HG03342 (cell line): Measurements from ENCODE around the gene INSIG2.
"Not testable (repeated sequence)": the region's sequence is repeated elsewhere in the genome, so short reads cannot be mapped to it uniquely, and the experiment has no call there.

Experiments
- ATAC-seq: cut with Tn5 transposase; IDR thresholded peaks from one replicate; pipeline ENCODE4 v1.9.1; 2021; ENCODE audit warnings: mild to moderate bottlenecking, moderate library complexity; ENCODE audit not compliant: unreplicated experiment

The INSIG2 gene

GRCh38 chr2:118059919-118060478 lies 28.3 kb upstream of the INSIG2 start:
- peak; percentile 24 for ATAC-seq

GRCh38 chr2:118061135-118061955 lies 26.9 kb upstream of the INSIG2 start:
- peak; percentile 72 for ATAC-seq

DNA sequence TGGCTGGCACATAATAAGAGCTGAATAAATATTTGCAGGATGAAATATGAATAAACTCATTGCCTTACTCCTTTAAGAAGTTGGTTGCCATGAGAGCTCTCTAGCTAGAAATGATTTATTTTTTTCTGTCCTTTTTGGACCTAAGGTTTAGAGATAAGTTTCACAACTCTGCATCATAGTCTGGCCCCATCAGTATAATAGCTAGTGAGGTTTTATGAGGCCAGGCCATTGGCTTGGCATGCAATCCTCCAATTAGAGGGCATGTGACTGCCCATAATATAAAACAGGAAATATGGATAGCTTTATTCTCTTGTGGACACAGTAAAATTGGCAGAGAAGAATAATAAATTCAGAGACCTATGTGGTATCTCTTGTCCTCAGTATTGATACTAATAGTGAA lies 26.2 kb upstream of the INSIG2 start:
- ATAC-seq, result no peak

GRCh38 chr2:118062669-118063068 lies 25.6 kb upstream of the INSIG2 start:
- ATAC-seq, result no peak

- ATAC-seq, result no peak
Observed at GRCh38 chr2:118065015-118065706, 23.1 kb upstream of the INSIG2 start.

- no peak for ATAC-seq
Observed at GRCh38 chr2:118065921-118066511, 22.3 kb upstream of the INSIG2 start.

- ATAC-seq, result no peak
Observed at GRCh38 chr2:118077636-118078247, 10.5 kb upstream of the INSIG2 start.

DNA sequence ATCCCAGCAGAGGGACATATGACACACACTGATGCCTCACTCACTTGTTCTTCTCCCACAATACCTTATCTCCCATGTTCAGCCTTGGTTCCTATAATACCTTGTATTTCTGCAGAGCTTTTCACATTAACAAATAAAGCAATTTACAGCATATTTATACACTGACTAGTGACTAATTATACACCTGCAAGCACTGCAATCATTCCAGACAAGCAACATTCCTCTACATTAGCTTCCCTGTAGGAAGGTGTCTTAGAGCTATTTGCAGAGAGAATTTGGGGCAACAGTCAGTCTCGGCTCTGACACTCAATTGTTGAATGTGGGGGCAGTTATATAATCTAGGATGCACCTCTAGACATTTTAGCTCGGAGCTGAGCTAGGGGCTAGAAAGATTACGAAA lies 9.5 kb upstream of the INSIG2 start:
- no peak for ATAC-seq

- no peak for ATAC-seq
Observed at GRCh38 chr2:118084491-118085089, 3.7 kb upstream of the INSIG2 start.

GRCh38 chr2:118085173-118086023 lies 2.9 kb upstream of the INSIG2 start:
- ATAC-seq, result no peak

DNA sequence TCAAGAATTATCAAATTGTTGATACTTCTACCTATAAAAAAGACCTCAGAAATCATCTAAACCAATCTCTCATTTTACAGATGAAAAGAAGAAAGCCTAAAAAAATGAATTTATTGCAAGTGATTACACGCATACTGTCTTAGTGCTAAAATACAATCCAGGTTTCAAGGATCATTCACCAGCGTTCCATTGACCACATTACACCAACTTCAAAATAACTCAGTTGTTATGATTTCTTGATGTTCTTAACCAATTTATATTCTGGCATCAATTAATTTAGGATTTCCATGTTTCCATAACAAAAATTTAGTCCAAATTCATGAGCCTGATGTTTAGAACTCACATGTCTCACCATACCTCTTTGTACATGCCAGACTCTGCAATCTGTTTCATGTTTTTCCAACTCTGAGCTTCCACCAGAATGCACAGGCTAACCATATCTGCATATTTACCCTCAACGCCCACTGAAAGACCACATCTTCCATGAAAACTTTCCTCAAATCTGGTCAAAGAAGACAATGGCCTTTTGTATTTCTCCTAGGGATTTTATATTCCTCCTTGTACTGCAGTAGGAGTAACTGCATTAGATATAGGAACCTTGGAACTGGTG lies 2.1 kb upstream of the INSIG2 start:
- no peak for ATAC-seq

DNA sequence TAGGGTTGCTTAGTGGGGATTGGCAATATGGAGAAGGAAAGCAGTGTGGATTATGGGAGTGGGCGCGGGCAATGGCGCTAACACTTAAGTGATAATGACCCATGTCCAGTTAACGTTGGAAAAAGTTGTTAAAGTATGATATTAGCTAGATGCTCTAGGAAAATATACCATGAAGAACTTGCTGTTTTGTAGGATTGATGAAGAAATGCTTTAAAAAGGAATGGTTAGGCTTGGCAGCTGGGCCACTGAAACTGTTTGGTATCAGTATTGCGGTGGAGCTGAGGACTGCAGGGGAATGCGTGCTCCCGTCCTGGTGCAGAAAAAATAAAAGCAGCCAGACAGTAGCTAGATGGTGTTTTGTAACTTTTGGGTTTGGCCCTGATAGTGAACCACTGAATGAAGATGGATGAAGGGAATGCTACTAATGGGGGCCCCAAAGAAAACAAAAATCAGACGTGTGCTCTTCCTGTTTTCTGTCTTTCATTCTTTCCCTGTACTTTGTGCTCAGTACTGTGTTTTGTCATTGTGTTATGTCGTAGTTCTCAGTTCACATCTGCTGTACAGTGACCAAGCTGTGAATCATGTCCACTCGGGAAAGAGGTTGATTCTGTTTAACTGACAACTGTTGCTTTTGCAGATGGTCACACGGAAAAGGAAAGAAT lies 999 bp downstream of the INSIG2 start:
- ATAC-seq, result peak; percentile 33

GRCh38 chr2:118090387-118091139 lies 2.3 kb downstream of the INSIG2 start:
- no peak for ATAC-seq

DNA sequence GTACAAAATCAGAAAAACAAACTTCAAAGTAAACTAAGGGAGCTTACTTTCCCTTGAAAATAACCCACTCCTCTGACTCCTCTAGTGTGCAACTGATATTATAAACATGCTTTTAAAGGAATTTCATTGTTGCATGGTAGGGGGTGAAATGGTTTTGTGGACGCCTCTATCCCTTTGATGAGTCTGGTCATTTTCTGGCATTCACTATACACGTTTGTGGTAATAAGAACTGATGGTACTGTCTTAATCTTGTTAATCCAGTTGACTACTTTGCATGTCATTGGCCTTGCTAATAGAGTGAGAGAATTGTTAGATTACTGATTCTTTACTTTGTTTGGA lies 2.8 kb downstream of the INSIG2 start:
- no peak for ATAC-seq

DNA sequence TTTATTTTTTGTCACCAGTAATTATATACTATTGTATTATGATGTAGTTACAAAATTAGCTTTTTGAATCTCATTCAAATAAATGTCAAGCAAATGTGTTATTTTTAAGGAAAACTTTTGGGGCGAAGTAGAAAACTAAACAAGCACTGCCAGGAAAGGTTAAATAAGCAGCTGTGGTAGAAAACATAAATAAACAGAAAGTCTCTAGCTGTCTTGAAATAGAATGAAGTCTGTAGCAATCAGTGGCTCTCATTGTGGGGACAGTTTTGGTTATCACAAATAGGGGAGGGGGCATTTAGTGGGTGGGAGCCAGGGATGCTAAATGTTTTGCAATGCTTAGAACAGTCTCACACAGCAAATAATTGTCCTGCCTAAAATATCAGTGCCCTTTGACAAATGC lies 3.4 kb downstream of the INSIG2 start:
- ATAC-seq, result no peak

GRCh38 chr2:118094102-118094501 lies 5.8 kb downstream of the INSIG2 start:
- ATAC-seq, result not testable (repeated sequence)

DNA sequence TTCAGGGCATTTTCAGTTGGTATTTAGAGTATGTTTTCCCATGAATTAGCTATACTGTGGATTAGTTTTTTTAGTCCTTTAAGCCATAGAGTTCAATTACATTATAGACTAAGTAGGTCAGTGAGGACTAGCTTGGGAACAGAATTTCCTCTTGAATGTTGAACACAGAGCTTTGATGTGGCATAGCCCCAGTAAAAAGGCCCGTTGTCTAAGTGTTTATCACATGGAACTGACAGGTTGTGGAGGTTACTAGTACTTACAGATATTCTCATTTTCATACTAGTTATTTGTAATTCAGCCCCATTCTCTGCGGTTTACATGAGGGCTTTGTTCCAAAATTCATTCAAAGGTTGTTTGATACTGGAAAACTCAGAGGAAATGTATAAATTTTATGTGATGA lies 6.2 kb downstream of the INSIG2 start:
- ATAC-seq, result no peak

DNA sequence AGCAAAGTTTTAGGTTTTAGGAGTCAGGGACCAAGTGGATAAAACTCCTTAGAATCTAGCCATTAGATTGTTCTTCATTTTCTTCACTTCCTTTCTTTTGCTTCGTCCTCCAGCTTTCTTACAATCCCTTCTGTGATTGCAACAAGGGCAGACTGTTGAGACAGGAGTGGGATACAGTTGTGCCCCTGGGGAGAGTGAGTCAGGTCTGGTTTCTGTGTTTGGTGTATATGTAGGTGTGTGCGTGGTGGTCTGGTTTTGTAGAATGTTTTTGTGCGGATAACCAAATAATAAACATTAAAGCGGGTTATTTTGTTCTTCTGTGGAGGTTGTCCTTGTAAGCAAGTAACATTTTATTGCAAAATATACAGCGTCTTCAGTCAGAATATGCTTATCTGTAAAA lies 7.3 kb downstream of the INSIG2 start:
- no peak for ATAC-seq
